ENCODE results near the gene ANKHD1. TPM values are rescaled to one million over a fixed set of nuclear protein-coding genes. Genes with fewer than 3 reads are reported as not detected.

ANKHD1 gene
- total and polyA plus RNA-seq, 9 of the 15 experiments (the other 6 are each of a cell fraction or from before 2014, with no cell fraction given) = 38.9 to 138 (median 78.7) TPM

- TF ChIP-seq MYBL2 (IDR thresholded peaks at IDR 0.05; ENCODE audit: low read depth) (no peak), MYBL2 (CRISPR knock-in tag; IDR thresholded peaks at IDR 0.05; ENCODE audit: borderline replicate concordance) (no peak), CBX5 (IDR thresholded peaks at IDR 0.05; ENCODE audit: borderline replicate concordance, low read depth) (no peak), ZNF23 (CRISPR knock-in tag; IDR thresholded peaks at IDR 0.05) (no peak), CSDE1 (IDR thresholded peaks at IDR 0.05) (no peak), HDAC8 (tag; IDR thresholded peaks at IDR 0.05) (no peak), ETS2 (tag; IDR thresholded peaks at IDR 0.05; ENCODE audit: borderline replicate concordance, poor library complexity, severe bottlenecking) (no peak), NR4A1 (CRISPR knock-in tag; IDR thresholded peaks at IDR 0.05) (peak; percentile 84; the same call in 1 of the 2 replicates), NR4A1 (tag; IDR thresholded peaks at IDR 0.05) (no peak), FOXJ3 (CRISPR knock-in tag; IDR thresholded peaks at IDR 0.05) (no peak), IFI16 (CRISPR knock-in tag; IDR thresholded peaks at IDR 0.05) (no peak), ZNF449 (CRISPR knock-in tag; IDR thresholded peaks at IDR 0.05) (no peak), ZNF79 (CRISPR knock-in tag; IDR thresholded peaks at IDR 0.05; ENCODE audit: low read depth) (no peak), CBX2 (IDR thresholded peaks at IDR 0.05; ENCODE audit: insufficient read depth, low read length, poor library complexity, severe bottlenecking) (no peak), RBM17 (IDR thresholded peaks at IDR 0.05; ENCODE audit: borderline replicate concordance, low read depth, low read length) (no peak), PTTG1 (tag; IDR thresholded peaks at IDR 0.05; ENCODE audit: low read depth) (no peak), SREBF2 (CRISPR knock-in tag; IDR thresholded peaks at IDR 0.05) (no peak), CEBPG (CRISPR knock-in tag; IDR thresholded peaks at IDR 0.05) (peak; percentile 53), CEBPG (tag; conservative IDR thresholded peaks at IDR 0.05 in 1 of 2, IDR thresholded peaks at IDR 0.05 in 1 of 2) (no peak), NCOA4 (IDR thresholded peaks at IDR 0.05; ENCODE audit: partially characterized antibody) (no peak), EP400 (IDR thresholded peaks at IDR 0.05) (no peak), ZNF57 (CRISPR knock-in tag; IDR thresholded peaks at IDR 0.05) (no peak), CHD1 (IDR thresholded peaks at IDR 0.05; ENCODE audit: low read length) (peak; percentile 82), PPARD (CRISPR knock-in tag; IDR thresholded peaks at IDR 0.05) (no peak), ZFX (CRISPR knock-in tag; IDR thresholded peaks at IDR 0.05) (peak; percentile 64), ELK3 (CRISPR knock-in tag; IDR thresholded peaks at IDR 0.05) (no peak), TRIM25 (IDR thresholded peaks at IDR 0.05; ENCODE audit: borderline replicate concordance) (no peak)
Measured at GRCh38 chr5:140400730-140401361, 787 bp upstream of the ANKHD1 start (continued).
